ENCODE data around the gene ANKRD2. TPM values are rescaled to one million over a fixed set of nuclear protein-coding genes. Genes with fewer than 3 reads are reported as not detected.
"Not testable (repeated sequence)": the region's sequence is repeated elsewhere in the genome, so short reads cannot be mapped to it uniquely, and the experiment has no call there.

Gene ANKRD2
- total RNA-seq, 1 experiment from 2014 or later = not detected

- no peaks in the 10 kb centered on the region for H3K9me2 ChIP-seq (replicated peaks; ENCODE audit: insufficient read depth, low read length)
- no peaks in the 10 kb centered on the region for H3K9me3 ChIP-seq (ENCODE audit: low read length)
- no peak for DNase-seq
- no peaks in the 10 kb centered on the region for H3K4me1 ChIP-seq (ENCODE audit: low read length)
- H3K4me3 ChIP-seq (ENCODE audit: low read length) = no peak overlapping the region
- H3K36me3 ChIP-seq (ENCODE audit: insufficient read depth, low read length) = no peaks in the 10 kb centered on the region
- no peaks in the 10 kb centered on the region for H4K20me1 ChIP-seq (ENCODE audit: insufficient read depth, low read depth, low read length)
- no peak overlapping the region for H2AFZ ChIP-seq (ENCODE audit: low read length)
- H3K4me2 ChIP-seq (ENCODE audit: low read depth, low read length, poor library complexity, severe bottlenecking) = no peak overlapping the region
- H3K27ac ChIP-seq (ENCODE audit: low read length) = no peak overlapping the region
- H3K27me3 ChIP-seq (ENCODE audit: low read length) = no peaks in the 10 kb centered on the region
- no peaks in the 10 kb centered on the region for H3K79me2 ChIP-seq (ENCODE audit: low read length)
- H3K9ac ChIP-seq (ENCODE audit: low read length) = no peak overlapping the region
Observed at GRCh38 chr10:97573021-97573420, 442 bp downstream of the ANKRD2 start.

- no peak for DNase-seq
- Histone ChIP-seq H3K36me3 (ENCODE audit: insufficient read depth, low read length) (no peaks in the 10 kb centered on the region), H2AFZ (ENCODE audit: low read length) (no peak overlapping the region), H3K27ac (ENCODE audit: low read length) (no peak overlapping the region), H3K9me3 (ENCODE audit: low read length) (no peaks in the 10 kb centered on the region), H3K9ac (ENCODE audit: low read length) (no peak overlapping the region), H3K4me2 (ENCODE audit: low read depth, low read length, poor library complexity, severe bottlenecking) (no peak overlapping the region), H3K4me3 (ENCODE audit: low read length) (no peak overlapping the region), H4K20me1 (ENCODE audit: insufficient read depth, low read depth, low read length) (no peaks in the 10 kb centered on the region), H3K79me2 (ENCODE audit: low read length) (no peaks in the 10 kb centered on the region), H3K9me2 (replicated peaks; ENCODE audit: insufficient read depth, low read length) (no peaks in the 10 kb centered on the region), H3K27me3 (ENCODE audit: low read length) (no peaks in the 10 kb centered on the region), H3K4me1 (ENCODE audit: low read length) (no peaks in the 10 kb centered on the region)
Observed at GRCh38 chr10:97573672-97574071, 1.1 kb downstream of the ANKRD2 start.

GRCh38 chr10:97574374-97575126 is 2.0 kb downstream of the ANKRD2 start:
- Histone ChIP-seq H3K9ac (ENCODE audit: low read length) (no peak overlapping the region), H3K4me2 (ENCODE audit: low read depth, low read length, poor library complexity, severe bottlenecking) (no peak overlapping the region)

GRCh38 chr10:97575127-97575668 is 2.6 kb downstream of the ANKRD2 start:
- Histone ChIP-seq H3K4me3 (ENCODE audit: low read length) (no peak overlapping the region), H3K36me3 (ENCODE audit: insufficient read depth, low read length) (no peaks in the 10 kb centered on the region), H3K4me1 (ENCODE audit: low read length) (no peaks in the 10 kb centered on the region), H3K9me3 (ENCODE audit: low read length) (no peaks in the 10 kb centered on the region), H2AFZ (ENCODE audit: low read length) (no peak overlapping the region), H3K79me2 (ENCODE audit: low read length) (no peaks in the 10 kb centered on the region), H3K9me2 (replicated peaks; ENCODE audit: insufficient read depth, low read length) (no peaks in the 10 kb centered on the region), H4K20me1 (ENCODE audit: insufficient read depth, low read depth, low read length) (no peaks in the 10 kb centered on the region), H3K27ac (ENCODE audit: low read length) (no peak overlapping the region), H3K27me3 (ENCODE audit: low read length) (no peaks in the 10 kb centered on the region), H3K4me2 (ENCODE audit: low read depth, low read length, poor library complexity, severe bottlenecking) (no peak overlapping the region), H3K9ac (ENCODE audit: low read length) (no peak overlapping the region)
- no peak for DNase-seq

More at GRCh38 chr10:97574374-97575126, 2.0 kb downstream of the ANKRD2 start:
- H3K27me3 ChIP-seq (ENCODE audit: low read length) = no peaks in the 10 kb centered on the region
- no peaks in the 10 kb centered on the region for H3K9me2 ChIP-seq (replicated peaks; ENCODE audit: insufficient read depth, low read length)
- H3K4me3 ChIP-seq (ENCODE audit: low read length) = no peak overlapping the region
- H3K27ac ChIP-seq (ENCODE audit: low read length) = no peak overlapping the region
- H3K9me3 ChIP-seq (ENCODE audit: low read length) = no peaks in the 10 kb centered on the region
- H2AFZ ChIP-seq (ENCODE audit: low read length) = no peak overlapping the region
- H3K36me3 ChIP-seq (ENCODE audit: insufficient read depth, low read length) = no peaks in the 10 kb centered on the region
- no peaks in the 10 kb centered on the region for H4K20me1 ChIP-seq (ENCODE audit: insufficient read depth, low read depth, low read length)
- no peak for DNase-seq
- no peaks in the 10 kb centered on the region for H3K4me1 ChIP-seq (ENCODE audit: low read length)
- no peaks in the 10 kb centered on the region for H3K79me2 ChIP-seq (ENCODE audit: low read length)

DNA sequence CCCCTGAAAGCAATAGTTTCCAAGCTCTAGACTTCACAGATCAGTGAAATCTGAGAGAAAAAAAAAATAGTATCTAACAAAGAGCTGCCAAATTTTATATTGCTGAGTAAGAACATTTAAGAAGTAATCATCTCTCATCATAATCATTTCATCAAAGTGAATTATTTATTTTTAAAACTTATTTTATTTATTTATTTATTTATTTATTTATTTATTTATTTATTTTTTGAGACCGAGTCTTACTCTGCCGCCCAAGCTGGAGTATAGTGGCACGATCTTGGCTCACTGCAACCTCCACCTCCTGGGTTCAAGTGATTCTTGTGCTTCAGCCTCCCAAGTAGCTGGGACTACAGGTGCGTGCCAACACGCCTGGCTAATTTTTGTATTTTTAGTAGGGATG is 3.9 kb downstream of the ANKRD2 start:
- not testable (repeated sequence) for H3K4me1 ChIP-seq (ENCODE audit: low read length); H3K9me2 ChIP-seq (replicated peaks; ENCODE audit: insufficient read depth, low read length); H3K9me3 ChIP-seq (ENCODE audit: low read length); H3K36me3 ChIP-seq (ENCODE audit: insufficient read depth, low read length); H3K27ac ChIP-seq (ENCODE audit: low read length); H3K27me3 ChIP-seq (ENCODE audit: low read length); H3K9ac ChIP-seq (ENCODE audit: low read length); DNase-seq; H2AFZ ChIP-seq (ENCODE audit: low read length); H4K20me1 ChIP-seq (ENCODE audit: insufficient read depth, low read depth, low read length); H3K79me2 ChIP-seq (ENCODE audit: low read length); H3K4me3 ChIP-seq (ENCODE audit: low read length); H3K4me2 ChIP-seq (ENCODE audit: low read depth, low read length, poor library complexity, severe bottlenecking)

DNA sequence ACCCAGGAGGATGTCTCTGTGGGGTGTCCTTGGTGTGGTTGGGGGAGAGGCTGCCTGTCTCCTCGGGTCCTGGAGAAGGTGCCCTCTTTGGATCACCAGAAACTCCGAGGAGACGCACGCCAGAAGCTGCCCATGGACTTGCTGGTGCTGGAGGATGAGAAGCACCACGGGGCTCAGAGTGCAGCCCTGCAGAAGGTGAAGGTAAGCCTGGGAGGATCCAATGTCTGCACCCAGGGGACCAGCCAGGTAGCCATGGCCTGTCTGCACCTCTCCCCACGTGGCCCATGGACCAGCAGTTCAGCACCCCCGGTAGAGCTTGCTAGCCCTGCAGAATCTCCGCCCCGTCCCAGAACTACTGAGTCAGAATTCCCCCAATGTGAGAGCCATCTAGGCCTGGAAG is 5.1 kb downstream of the ANKRD2 start:
- Histone ChIP-seq H3K27me3 (ENCODE audit: low read length) (no peaks in the 10 kb centered on the region), H3K9me2 (replicated peaks; ENCODE audit: insufficient read depth, low read length) (no peaks in the 10 kb centered on the region), H4K20me1 (ENCODE audit: insufficient read depth, low read depth, low read length) (no peaks in the 10 kb centered on the region), H3K4me2 (ENCODE audit: low read depth, low read length, poor library complexity, severe bottlenecking) (no peak overlapping the region), H3K4me3 (ENCODE audit: low read length) (no peak overlapping the region), H2AFZ (ENCODE audit: low read length) (no peak overlapping the region), H3K4me1 (ENCODE audit: low read length) (no peaks in the 10 kb centered on the region), H3K36me3 (ENCODE audit: insufficient read depth, low read length) (no peaks in the 10 kb centered on the region), H3K9me3 (ENCODE audit: low read length) (no peaks in the 10 kb centered on the region), H3K79me2 (ENCODE audit: low read length) (no peaks in the 10 kb centered on the region), H3K9ac (ENCODE audit: low read length) (no peak overlapping the region), H3K27ac (ENCODE audit: low read length) (no peak overlapping the region)
- DNase-seq = no peak

- Histone ChIP-seq H3K79me2 (ENCODE audit: low read length) (no peaks in the 10 kb centered on the region), H3K4me2 (ENCODE audit: low read depth, low read length, poor library complexity, severe bottlenecking) (no peak overlapping the region)
- DNase-seq = no peak
Observed at GRCh38 chr10:97578171-97578844, 5.7 kb downstream of the ANKRD2 start.

GRCh38 chr10:97580421-97581367 is 8.1 kb downstream of the ANKRD2 start:
- no peak for DNase-seq
- Histone ChIP-seq H2AFZ (ENCODE audit: low read length) (no peak overlapping the region), H3K79me2 (ENCODE audit: low read length) (no peaks in the 10 kb centered on the region), H3K27me3 (ENCODE audit: low read length) (no peaks in the 10 kb centered on the region), H4K20me1 (ENCODE audit: insufficient read depth, low read depth, low read length) (no peaks in the 10 kb centered on the region), H3K4me3 (ENCODE audit: low read length) (no peak overlapping the region), H3K9me3 (ENCODE audit: low read length) (no peaks in the 10 kb centered on the region), H3K9ac (ENCODE audit: low read length) (no peak overlapping the region), H3K27ac (ENCODE audit: low read length) (no peak overlapping the region), H3K36me3 (ENCODE audit: insufficient read depth, low read length) (no peaks in the 10 kb centered on the region), H3K4me2 (ENCODE audit: low read depth, low read length, poor library complexity, severe bottlenecking) (no peak overlapping the region), H3K4me1 (ENCODE audit: low read length) (no peaks in the 10 kb centered on the region), H3K9me2 (replicated peaks; ENCODE audit: insufficient read depth, low read length) (no peaks in the 10 kb centered on the region)

More at GRCh38 chr10:97578171-97578844, 5.7 kb downstream of the ANKRD2 start:
- Histone ChIP-seq H3K36me3 (ENCODE audit: insufficient read depth, low read length) (no peaks in the 10 kb centered on the region), H3K27ac (ENCODE audit: low read length) (no peak overlapping the region), H2AFZ (ENCODE audit: low read length) (no peak overlapping the region), H3K4me1 (ENCODE audit: low read length) (no peaks in the 10 kb centered on the region), H3K9ac (ENCODE audit: low read length) (no peak overlapping the region), H4K20me1 (ENCODE audit: insufficient read depth, low read depth, low read length) (no peaks in the 10 kb centered on the region), H3K4me3 (ENCODE audit: low read length) (no peak overlapping the region), H3K27me3 (ENCODE audit: low read length) (no peaks in the 10 kb centered on the region), H3K9me3 (ENCODE audit: low read length) (no peaks in the 10 kb centered on the region), H3K9me2 (replicated peaks; ENCODE audit: insufficient read depth, low read length) (no peaks in the 10 kb centered on the region)
